Activated CD4-positive, alpha-beta T cell treated with anti-CD3 and anti-CD28 coated beads for 36 hours (primary cell): ENCODE results near the gene GLB1L3. TPM values are rescaled to one million over a fixed set of nuclear protein-coding genes. Genes with fewer than 3 reads are reported as not detected.
"Not testable (repeated sequence)": the region's sequence is repeated elsewhere in the genome, so short reads cannot be mapped to it uniquely, and the experiment has no call there.

Source experiments
- ATAC-seq: fragments of 200-7000 bp; cut with Tn5 transposase; one replicate; pipeline ENCODE4 v1.10.0; 2021; ENCODE audit warnings: mild to moderate bottlenecking, moderate library complexity
- CTCF ChIA-PET: fragments of 350-600 bp; sonication (Branson Sonifier 250); formaldehyde crosslinking; loops from one replicate; lab custom pipeline; 2021; ENCODE audit warnings: antibody characterized with exemption; lab: Charles Lee
- POLR2A ChIA-PET: fragments of 350-600 bp; sonication (Branson Sonifier 250); formaldehyde crosslinking; loops from one replicate; lab custom pipeline; 2021; ENCODE audit warnings: antibody characterized with exemption, inconsistent platforms; lab: Charles Lee
- DNase-seq: peaks from one replicate; pipeline ENCODE4 v3.0.0-alpha.2; 2020
- H3K27ac Mint-ChIP-seq: one replicate; pipeline ENCODE4 v1.8.0; 2021; ENCODE audit warnings: mixed read lengths
- H3K27me3 Mint-ChIP-seq: one replicate; pipeline ENCODE4 v1.8.0; 2021; ENCODE audit warnings: mixed read lengths
- H3K36me3 Mint-ChIP-seq: one replicate; pipeline ENCODE4 v1.8.0; 2021; ENCODE audit warnings: low read depth, mixed read lengths
- H3K4me1 Mint-ChIP-seq: one replicate; pipeline ENCODE4 v1.8.0; 2021; ENCODE audit warnings: mixed read lengths
- H3K4me3 Mint-ChIP-seq: one replicate; pipeline ENCODE4 v1.8.0; 2021; ENCODE audit warnings: mild to moderate bottlenecking, moderate library complexity, mixed read lengths
- H3K9me3 Mint-ChIP-seq: one replicate; pipeline ENCODE4 v1.8.0; 2021; ENCODE audit warnings: low read depth, mixed read lengths
- intact Hi-C, 2 experiments: fragments of 100-400 bp; cut with DNase I in 1 of 2; cut with micrococcal nuclease in 1 of 2; formaldehyde crosslinking; loops; one replicate each; pipeline versions ENCODE4 v1.14.2 to v1.15.1; 2022 to 2024; cut with DNase I, micrococcal nuclease
- total RNA-seq, 2 experiments: library from RNA; stranded (reverse); gene quantifications; one replicate each; pipeline ENCODE4 v1.2.3, GENCODE V29; 2021

The GLB1L3 gene
- total RNA-seq, 2 experiments from 2014 or later: 11.7 to 12.2 TPM

DNA sequence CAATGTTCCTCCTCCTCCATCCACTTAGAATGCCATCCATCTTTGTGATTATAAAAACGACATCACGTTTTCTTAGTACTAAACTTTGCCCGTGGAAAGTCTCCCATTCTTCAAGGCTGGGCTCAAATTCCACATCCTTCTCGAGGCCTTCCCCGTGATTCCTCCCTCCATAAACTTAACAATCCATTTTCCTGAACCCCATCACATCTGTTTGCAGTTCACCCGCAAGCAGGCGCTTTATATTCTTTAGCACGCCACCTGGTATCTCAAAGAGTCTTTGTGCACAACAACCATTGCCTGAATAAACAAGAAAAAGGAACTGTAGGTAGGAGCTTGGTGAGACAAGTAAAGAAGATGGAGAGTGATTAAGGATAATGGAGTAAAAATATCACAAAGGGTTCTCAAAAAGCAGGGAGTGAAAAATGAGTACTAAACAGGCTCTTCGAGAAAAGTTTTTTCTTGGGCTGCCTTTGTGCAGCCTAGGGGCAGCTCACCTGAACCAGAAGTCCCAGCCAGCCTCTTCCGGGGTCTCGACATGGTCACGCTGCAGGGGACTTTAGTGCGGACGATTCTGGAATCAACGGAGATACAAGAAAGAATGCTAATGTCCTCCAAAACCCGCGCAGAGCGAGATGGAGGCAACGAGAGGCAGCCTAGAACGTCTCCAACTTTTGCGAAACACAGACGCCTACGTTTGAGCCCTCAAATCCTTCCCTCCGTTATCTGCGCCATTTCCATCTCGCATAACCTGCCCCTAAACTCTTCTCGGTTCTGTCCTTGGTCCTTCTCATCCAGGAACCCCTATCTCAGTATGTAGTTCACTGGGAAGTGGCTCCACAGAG, 23.6 kb upstream of the GLB1L3 start:
- Mint-ChIP-seq H3K36me3 (peaks cover 16% of the 10 kb centered on the region), H3K4me1 (peaks cover 38% of the 10 kb centered on the region), H3K27ac (peak overlapping the region; percentile 68), H3K27me3 (no peaks in the 10 kb centered on the region), H3K9me3 (no peaks in the 10 kb centered on the region), H3K4me3 (peak overlapping the region; percentile 90)
- DNase-seq: peak; percentile 54
- CTCF ChIA-PET: interaction anchor here (0.7 to 3.8 kb wide), 6 partner anchors 8 to 28 kb away, joined by 3 to 33 read pairs (median 4); partner anchors contain the start of genes GLB1L3 and VPS26B
- POLR2A ChIA-PET: interaction anchor here (1.0 to 2.5 kb wide), 3 partner anchors 10 to 28 kb away, joined by 3 to 14 read pairs (median 5); partner anchors contain the start of genes NCAPD3 and VPS26B
- ATAC-seq: peak; percentile 18
- intact Hi-C loops: loop anchor here (1.0 to 5.0 kb wide), 6 partner anchors 23 to 307 kb away; partner anchors contain the start of genes GLB1L2 (in 2 of the 2) and VPS26B (in 2 of the 2)

DNA sequence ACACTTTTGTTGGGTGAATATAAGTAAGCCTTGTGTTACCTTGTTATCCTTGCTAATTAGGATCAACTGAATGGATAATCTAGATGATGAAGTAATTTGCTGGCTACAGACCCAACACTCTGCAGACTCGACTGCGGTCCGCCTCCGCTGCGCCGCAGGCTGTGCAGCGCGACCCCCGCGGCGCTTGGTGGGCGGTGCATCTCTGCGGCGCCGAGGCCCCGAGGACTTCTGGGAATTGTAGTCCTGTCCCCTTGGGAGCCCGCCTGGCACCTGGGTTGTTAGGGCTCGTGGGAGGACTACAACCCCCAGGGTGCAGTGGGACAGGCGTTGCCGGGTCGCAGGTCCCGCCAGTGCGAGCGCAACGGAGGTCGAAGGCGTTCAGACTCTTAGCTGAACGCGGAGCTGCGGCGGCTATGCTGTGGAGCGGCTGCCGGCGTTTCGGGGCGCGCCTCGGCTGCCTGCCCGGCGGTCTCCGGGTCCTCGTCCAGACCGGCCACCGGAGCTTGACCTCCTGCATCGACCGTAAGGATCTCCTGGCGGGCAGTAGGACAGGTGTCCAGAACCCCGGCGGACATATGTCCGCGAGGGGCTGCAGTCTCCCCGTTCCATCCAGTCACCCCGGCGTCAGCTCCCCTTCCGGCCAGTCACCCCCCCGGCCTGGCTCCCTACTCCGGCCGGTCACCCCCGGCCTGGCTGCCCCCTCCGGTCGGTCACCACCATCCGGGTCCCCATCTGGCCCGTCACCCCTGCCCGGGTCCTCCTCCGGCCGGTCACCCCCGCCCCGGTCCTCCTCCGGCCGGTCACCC, 22.8 kb upstream of the GLB1L3 start, which contains the start of the genes ACAD8 and THYN1:
ACAD8 (plus strand) TSS at position 381 of the 806 bp plus-strand sequence; CDS start at position 414, 33 bp downstream.
THYN1 (minus strand) TSS at position 165 of the 806 bp plus-strand sequence. CDS start 470 bp downstream, outside the sequence.
- Mint-ChIP-seq H3K4me1 (peaks cover 36% of the 10 kb centered on the region), H3K36me3 (peaks cover 16% of the 10 kb centered on the region), H3K4me3 (peak within 1 kb of the TSS; percentile 90), H3K9me3 (no peaks in the 10 kb centered on the region), H3K27ac (peak within 1 kb of the TSS; percentile 80), H3K27me3 (no peaks in the 10 kb centered on the region)
- CTCF ChIA-PET: interaction anchor here (0.7 to 3.8 kb wide), 8 partner anchors 8 to 29 kb away, joined by 3 to 33 read pairs (median 4); partner anchors contain the start of genes GLB1L3, NCAPD3 and VPS26B
- intact Hi-C loops: loop anchor here (1.0 to 5.0 kb wide), 6 partner anchors 22 to 308 kb away; partner anchors contain the start of genes GLB1L2 (in 2 of the 2) and VPS26B (in 2 of the 2)
- DNase-seq (peak; percentile 98), ATAC-seq (peak; percentile 99)
- POLR2A ChIA-PET: interaction anchor here (0.6 to 2.5 kb wide), 5 partner anchors 9 to 119 kb away, joined by 3 to 14 read pairs (median 4); partner anchors contain the start of genes NCAPD3 and VPS26B

DNA sequence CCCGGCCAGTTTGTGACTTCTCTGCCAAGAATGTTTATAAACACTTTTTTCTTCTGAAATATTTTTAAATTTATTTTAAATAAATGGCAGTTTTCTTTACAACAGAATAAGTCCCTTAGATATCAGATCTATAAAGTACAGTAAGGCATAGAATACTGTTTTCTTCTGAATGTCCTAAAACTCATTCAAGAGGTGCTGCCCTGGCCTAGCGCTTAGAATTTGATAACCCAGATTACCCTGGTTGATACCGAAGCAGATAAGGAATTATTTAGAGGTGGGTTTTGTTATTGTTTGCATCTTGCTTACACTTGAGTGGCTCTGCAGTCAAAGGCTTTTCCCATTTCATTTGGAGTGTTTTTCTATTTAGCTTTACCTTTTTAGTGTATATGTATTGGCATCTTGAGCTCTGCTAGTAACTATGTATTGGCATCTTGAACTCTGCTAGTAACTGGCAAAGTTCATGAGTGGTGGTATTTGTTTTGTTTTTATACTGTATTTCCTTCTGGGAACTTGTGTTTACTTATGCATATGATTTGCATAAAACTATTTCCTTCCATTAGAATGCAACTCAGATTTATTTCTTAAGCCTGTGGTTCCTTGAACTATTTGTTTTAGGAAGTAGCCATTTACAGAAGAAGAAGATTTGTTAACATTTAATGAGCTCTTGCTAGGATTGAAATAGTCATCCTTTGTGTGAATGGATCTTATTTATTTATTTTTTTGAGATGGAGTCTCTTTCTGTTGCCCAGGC, 21.6 kb upstream of the GLB1L3 start:
- no peak overlapping the region for H3K27ac Mint-ChIP-seq
- DNase-seq: no peak
- peaks cover 9% of the 10 kb centered on the region for H3K36me3 Mint-ChIP-seq
- ChIA-PET CTCF (interaction anchor here (1.0 to 3.8 kb wide), 8 partner anchors 7 to 67 kb away, joined by 3 to 33 read pairs (median 3); partner anchors contain the start of genes GLB1L3, NCAPD3 and VPS26B), POLR2A (interaction anchor here (0.6 to 2.5 kb wide), 3 partner anchors 19 to 136 kb away, joined by 3 to 14 read pairs (median 4); partner anchors contain the start of genes NCAPD3 and VPS26B)
- peaks cover 26% of the 10 kb centered on the region for H3K4me1 Mint-ChIP-seq
- intact Hi-C loops: loop anchor here (5.0 kb wide), 2 partner anchors 47 to 78 kb away; partner anchors contain the start of gene GLB1L2 (in 1 of the 2)
- peak overlapping the region; percentile 90 for H3K4me3 Mint-ChIP-seq
- H3K9me3 Mint-ChIP-seq: no peaks in the 10 kb centered on the region
- no peak for ATAC-seq
- no peaks in the 10 kb centered on the region for H3K27me3 Mint-ChIP-seq

DNA sequence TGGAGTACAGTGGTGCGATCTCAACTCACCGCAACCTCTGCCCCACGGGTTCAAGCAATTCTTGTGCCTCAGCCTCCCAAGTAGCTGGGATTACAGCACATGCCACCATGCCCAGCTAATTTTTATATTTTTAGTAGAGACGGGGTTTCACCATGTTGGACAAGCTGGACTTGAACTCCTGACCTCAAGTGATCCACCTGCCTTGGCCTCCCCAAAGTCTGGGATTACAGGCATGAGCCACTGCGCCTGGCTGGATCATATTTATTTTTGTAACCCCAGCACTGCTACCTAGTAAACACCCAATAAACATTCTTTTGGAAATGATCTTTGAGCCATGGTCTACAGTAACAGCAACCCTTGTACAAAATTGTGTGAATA, 21.0 kb upstream of the GLB1L3 start:
- intact Hi-C loops, H3K9me3 Mint-ChIP-seq, DNase-seq, H3K27ac Mint-ChIP-seq, H3K27me3 Mint-ChIP-seq, ATAC-seq: not testable (repeated sequence)
- Mint-ChIP-seq H3K4me1 (peaks cover 26% of the 10 kb centered on the region), H3K4me3 (peak overlapping the region; percentile 90), H3K36me3 (peaks cover 11% of the 10 kb centered on the region)
- ChIA-PET POLR2A (interaction anchor here (0.6 to 2.5 kb wide), 3 partner anchors 19 to 136 kb away, joined by 3 to 14 read pairs (median 4); partner anchors contain the start of genes NCAPD3 and VPS26B), CTCF (interaction anchor here (1.0 to 3.8 kb wide), 4 partner anchors 12 to 68 kb away, joined by 3 to 33 read pairs (median 3); partner anchors contain the start of gene GLB1L3)

DNA sequence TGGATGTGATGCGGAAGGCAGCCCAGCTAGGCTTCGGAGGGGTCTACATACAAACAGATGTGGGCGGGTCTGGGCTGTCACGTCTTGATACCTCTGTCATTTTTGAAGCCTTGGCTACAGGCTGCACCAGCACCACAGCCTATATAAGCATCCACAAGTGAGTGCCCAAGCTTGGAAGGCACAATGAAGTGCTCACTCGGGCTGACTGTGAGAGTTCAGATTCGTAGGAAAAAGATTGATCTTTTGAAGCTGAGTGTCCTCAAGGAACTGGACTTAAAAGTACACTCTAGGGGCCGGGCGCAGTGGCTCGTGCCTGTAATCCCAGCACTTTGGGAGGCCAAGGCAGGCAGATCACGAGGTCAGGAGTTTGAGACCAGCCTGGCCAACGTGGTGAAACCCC, 19.1 kb upstream of the GLB1L3 start:
- POLR2A ChIA-PET: no interaction called here
- intact Hi-C loops: no loop called here
- Mint-ChIP-seq H3K36me3 (peaks cover 12% of the 10 kb centered on the region), H3K9me3 (no peaks in the 10 kb centered on the region), H3K27ac (no peak overlapping the region), H3K4me1 (peaks cover 20% of the 10 kb centered on the region), H3K27me3 (no peaks in the 10 kb centered on the region), H3K4me3 (no peak overlapping the region)
- CTCF ChIA-PET: interaction anchor here (0.8 to 1.7 kb wide), 2 partner anchors 9 to 11 kb away, joined by 5 to 7 read pairs; no protein-coding TSS in a partner anchor
- no peak for DNase-seq
- no peak for ATAC-seq

DNA sequence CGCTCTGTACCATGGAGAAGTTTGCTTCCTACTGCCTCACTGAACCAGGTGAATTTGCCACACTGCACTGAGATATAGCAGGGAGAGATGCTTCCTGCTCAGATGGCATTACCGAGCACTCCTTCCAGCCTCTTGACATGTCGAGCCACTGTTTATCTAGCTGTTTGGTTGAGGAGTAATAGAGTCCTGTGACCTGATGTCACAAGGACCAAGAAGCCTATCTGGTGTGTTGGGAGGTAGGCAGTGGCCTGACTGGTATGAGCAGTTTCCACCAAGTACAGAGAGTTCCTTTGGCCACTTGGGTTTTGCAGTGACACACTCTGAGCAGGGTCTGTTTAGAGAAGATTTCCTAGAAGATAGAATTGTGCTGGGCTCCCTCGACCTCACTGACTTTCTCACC, 17.6 kb upstream of the GLB1L3 start:
- intact Hi-C loops: no loop called here
- no peak overlapping the region for H3K4me3 Mint-ChIP-seq
- peaks cover 16% of the 10 kb centered on the region for H3K36me3 Mint-ChIP-seq
- DNase-seq (no peak), ATAC-seq (no peak)
- ChIA-PET POLR2A (interaction anchor here (0.7 kb wide), 1 partner anchor 874 kb away, joined by 4 read pairs; no protein-coding TSS in a partner anchor), CTCF (no interaction called here)
- no peaks in the 10 kb centered on the region for H3K9me3 Mint-ChIP-seq
- no peak overlapping the region for H3K27ac Mint-ChIP-seq
- H3K4me1 Mint-ChIP-seq: peaks cover 15% of the 10 kb centered on the region
- H3K27me3 Mint-ChIP-seq: no peaks in the 10 kb centered on the region

DNA sequence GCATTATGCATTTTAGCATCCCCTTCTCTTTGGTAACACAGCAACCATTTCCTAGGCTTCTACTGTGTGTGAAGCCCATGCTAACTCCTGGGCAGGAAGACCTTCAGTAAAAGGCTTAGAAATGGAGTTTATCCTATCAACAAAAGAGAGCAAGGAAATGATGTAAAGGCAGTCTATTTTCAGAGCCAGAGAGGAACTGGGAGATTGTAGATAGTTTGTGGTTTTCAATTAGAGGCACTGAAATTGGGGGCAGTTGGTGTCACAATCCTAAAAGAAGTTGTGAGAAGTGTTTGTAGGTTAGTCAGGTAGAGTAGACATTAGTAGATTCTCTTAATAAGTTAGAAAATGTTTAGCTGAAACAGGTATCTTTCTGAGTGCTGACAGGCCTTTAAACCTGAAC, 15.7 kb upstream of the GLB1L3 start:
- Mint-ChIP-seq H3K9me3 (no peaks in the 10 kb centered on the region), H3K27me3 (no peaks in the 10 kb centered on the region), H3K36me3 (peaks cover 17% of the 10 kb centered on the region), H3K27ac (no peak overlapping the region), H3K4me3 (no peak overlapping the region), H3K4me1 (peaks cover 1% of the 10 kb centered on the region)
- ChIA-PET CTCF (interaction anchor here (0.8 to 3.4 kb wide), 5 partner anchors 9 to 36 kb away, joined by 3 to 14 read pairs (median 13); partner anchors contain the start of genes GLB1L3 and VPS26B), POLR2A (no interaction called here)
- intact Hi-C loops: no loop called here
- DNase-seq (no peak), ATAC-seq (no peak)

DNA sequence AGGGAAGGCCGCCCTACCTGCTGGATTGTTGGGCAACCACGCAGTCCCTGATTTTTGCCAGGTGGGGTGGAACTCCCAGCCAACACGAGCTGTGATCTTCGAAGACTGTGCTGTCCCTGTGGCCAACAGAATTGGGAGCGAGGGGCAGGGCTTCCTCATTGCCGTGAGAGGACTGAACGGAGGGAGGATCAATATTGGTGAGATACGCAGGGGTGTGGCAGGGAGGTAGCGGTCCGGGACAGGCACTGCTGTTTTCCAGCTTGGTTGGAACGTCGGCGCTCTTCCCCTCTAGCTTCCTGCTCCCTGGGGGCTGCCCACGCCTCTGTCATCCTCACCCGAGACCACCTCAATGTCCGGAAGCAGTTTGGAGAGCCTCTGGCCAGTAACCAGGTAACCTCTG, 15.2 kb upstream of the GLB1L3 start:
- DNase-seq (no peak), ATAC-seq (no peak)
- Mint-ChIP-seq H3K27ac (no peak overlapping the region), H3K4me1 (no peaks in the 10 kb centered on the region), H3K27me3 (no peaks in the 10 kb centered on the region), H3K9me3 (no peaks in the 10 kb centered on the region), H3K4me3 (no peak overlapping the region), H3K36me3 (peaks cover 17% of the 10 kb centered on the region)
- ChIA-PET POLR2A (no interaction called here), CTCF (interaction anchor here (0.5 to 3.4 kb wide), 6 partner anchors 9 to 463 kb away, joined by 3 to 14 read pairs (median 8); partner anchors contain the start of genes GLB1L3 and VPS26B)
- intact Hi-C loops: no loop called here

DNA sequence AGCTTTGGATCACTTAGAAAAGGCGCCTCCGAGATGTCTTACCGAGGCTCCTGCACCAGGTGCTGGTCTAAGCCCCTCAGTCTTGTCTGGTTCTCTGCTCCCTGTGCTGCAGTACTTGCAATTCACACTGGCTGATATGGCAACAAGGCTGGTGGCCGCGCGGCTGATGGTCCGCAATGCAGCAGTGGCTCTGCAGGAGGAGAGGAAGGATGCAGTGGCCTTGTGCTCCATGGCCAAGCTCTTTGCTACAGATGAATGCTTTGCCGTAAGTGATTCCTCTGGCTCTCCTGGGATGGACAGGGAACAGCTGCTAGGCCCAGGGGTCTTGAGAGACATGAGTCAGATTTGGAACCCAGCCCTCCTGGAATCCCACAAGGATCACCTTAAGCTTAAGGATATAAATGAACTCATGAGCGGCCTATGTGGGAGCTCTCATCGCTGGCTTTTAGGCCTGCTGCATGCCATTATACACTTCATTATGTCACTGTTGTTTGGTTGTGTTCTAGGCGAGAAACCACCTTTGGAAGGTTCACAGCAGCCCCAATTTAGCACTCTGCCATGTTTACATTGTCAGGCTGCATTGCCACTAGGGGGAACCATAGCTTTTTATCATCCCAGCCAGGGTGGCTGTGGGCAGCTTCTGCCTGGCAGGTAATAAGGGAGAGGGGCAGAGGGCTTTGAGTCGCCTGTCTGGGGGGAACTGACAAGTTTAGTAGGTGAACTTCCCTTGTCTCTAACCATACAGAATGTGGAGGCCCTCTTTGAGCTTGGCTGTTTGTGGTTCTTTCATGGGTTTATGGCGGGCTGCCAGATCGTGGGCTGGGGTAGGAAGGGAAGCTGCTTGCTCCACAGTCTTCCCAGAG, 14.3 kb upstream of the GLB1L3 start:
- ATAC-seq: peak; percentile 81
- intact Hi-C loops: no loop called here
- ChIA-PET CTCF (interaction anchor here (0.5 to 3.4 kb wide), 13 partner anchors 8 to 462 kb away, joined by 3 to 14 read pairs (median 4); partner anchors contain the start of genes ACAD8, GLB1L2 and GLB1L3), POLR2A (interaction anchor here (1.0 to 1.2 kb wide), 2 partner anchors 8 to 14 kb away, joined by 3 to 5 read pairs; partner anchors contain the start of genes ACAD8, GLB1L3 and THYN1)
- H3K27me3 Mint-ChIP-seq: no peaks in the 10 kb centered on the region
- no peaks in the 10 kb centered on the region for H3K9me3 Mint-ChIP-seq
- no peak overlapping the region for H3K4me3 Mint-ChIP-seq
- H3K4me1 Mint-ChIP-seq: no peaks in the 10 kb centered on the region
- H3K36me3 Mint-ChIP-seq: peaks cover 14% of the 10 kb centered on the region
- no peak overlapping the region for H3K27ac Mint-ChIP-seq
- DNase-seq: peak; percentile 60
